Coronary artery (tissue), 2 donors: ENCODE results near the gene CRTC3.

Source experiments
- DNase-seq: peaks from one replicate; pipeline ENCODE4 v3.0.0-alpha.2; 2017; ENCODE audit warnings: low spot score
- H3K27ac ChIP-seq, 2 donors: fragments of 200-600 bp; sonication (generic); one replicate each; pipeline ENCODE4 v1.5.1; 2016 to 2019
- H3K4me3 ChIP-seq: fragments of 200-600 bp; sonication (generic); 2 replicates; pipeline ENCODE4 v1.5.1; 2016; ENCODE audit warnings: mild to moderate bottlenecking, moderate library complexity
- TF ChIP-seq, protein P1 (sequence below): fragments of 200-600 bp; sonication (generic); IDR thresholded peaks from one replicate; pipeline ENCODE4 v1.5.1; 2019; ENCODE audit warnings: antibody characterized with exemption

The CRTC3 gene

DNA sequence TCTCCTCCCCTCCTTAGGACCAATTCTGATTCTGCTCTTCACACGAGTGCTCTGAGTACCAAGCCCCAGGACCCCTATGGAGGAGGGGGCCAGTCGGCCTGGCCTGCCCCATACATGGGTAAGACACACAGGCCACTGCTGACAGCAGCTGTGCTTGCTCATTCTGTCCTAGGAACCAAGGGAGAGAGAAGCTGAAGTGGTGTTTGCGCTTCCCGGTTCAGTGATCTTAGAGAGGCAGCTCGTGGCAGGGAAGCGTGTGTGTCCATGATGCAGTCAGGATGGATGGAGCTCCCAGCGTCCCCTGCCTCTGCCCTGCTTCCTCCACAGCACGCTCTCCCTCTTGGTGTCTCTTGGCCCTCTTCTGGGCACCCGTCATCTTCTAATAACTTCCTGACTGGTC lies 77.6 kb downstream of the CRTC3 start:
- H3K27ac ChIP-seq: peak overlapping the region; percentile 10 to 84
- TF ChIP-seq, protein P1, sequence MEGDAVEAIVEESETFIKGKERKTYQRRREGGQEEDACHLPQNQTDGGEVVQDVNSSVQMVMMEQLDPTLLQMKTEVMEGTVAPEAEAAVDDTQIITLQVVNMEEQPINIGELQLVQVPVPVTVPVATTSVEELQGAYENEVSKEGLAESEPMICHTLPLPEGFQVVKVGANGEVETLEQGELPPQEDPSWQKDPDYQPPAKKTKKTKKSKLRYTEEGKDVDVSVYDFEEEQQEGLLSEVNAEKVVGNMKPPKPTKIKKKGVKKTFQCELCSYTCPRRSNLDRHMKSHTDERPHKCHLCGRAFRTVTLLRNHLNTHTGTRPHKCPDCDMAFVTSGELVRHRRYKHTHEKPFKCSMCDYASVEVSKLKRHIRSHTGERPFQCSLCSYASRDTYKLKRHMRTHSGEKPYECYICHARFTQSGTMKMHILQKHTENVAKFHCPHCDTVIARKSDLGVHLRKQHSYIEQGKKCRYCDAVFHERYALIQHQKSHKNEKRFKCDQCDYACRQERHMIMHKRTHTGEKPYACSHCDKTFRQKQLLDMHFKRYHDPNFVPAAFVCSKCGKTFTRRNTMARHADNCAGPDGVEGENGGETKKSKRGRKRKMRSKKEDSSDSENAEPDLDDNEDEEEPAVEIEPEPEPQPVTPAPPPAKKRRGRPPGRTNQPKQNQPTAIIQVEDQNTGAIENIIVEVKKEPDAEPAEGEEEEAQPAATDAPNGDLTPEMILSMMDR: no peak
- H3K4me3 ChIP-seq: no peak overlapping the region
- DNase-seq: no peak

DNA sequence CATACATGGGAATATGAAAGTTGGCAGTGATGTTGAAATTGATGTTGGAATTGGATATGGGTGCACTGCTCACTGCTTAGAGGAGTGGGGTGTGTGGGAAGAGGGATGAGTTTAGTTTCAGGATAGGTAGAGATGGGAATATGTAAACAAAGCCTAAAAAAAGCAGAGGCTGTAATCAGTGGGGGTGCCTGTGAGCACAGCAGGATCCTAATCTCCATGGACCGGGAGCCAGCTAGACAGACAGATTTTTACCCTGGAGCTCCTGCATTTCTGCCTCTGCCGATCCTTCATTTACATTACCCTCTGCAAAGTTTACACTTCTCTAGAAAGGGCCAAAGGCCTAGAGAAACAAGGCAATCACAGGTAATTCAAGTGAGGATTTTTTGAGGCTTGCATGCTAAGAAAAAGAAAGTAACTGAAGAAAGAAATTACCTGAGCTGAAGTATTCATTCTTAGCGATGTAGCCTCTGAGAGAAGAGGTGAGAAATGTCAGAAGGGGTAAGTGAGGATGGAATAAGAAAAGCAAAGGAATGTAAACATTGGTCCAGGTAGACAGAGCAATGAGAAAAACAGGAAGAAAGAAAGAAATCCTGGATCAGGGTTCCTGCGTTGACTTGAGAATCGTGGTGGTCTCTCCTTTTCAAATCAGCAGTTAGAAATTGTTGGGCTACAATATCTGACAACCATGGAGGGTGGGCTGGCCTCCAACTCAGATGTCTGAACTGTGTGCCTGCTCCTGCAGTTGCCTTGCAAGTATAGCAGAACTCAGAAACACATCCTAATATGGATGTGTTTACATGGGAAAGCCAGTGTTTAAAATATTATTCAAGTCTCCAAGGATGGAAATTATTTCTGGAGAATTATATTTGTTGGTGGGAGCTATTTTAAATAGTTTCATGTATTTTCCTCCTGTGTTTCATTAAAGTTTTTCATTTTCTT lies 79.8 kb downstream of the CRTC3 start:
- DNase-seq: no peak
- TF ChIP-seq, protein P1: no peak
- Histone ChIP-seq H3K27ac (peak overlapping the region; percentile 80 to 84), H3K4me3 (peak overlapping the region; percentile 37)

DNA sequence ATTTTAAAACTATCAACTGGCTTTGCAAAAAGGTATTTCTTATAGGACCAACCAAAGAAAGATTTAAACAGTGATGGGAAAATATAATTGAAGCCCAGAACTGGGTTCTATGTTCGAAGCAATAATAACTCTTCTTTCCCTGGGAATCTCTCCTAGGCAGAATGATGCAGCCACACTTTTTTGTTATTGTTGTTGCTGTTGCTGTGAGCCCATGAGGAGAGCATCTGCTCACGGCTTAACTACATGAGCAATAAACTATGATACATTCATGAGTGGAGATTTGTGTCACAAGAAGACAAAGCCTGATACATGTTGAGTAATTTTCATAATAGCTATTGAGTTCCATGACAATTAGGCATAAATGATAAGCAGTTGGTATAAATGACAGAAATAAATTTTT lies 80.5 kb downstream of the CRTC3 start:
- DNase-seq: no peak
- TF ChIP-seq, protein P1: no peak
- H3K4me3 ChIP-seq: no peak overlapping the region

GRCh38 chr15:90611157-90611556 lies 81.4 kb downstream of the CRTC3 start:
- TF ChIP-seq, protein P1: no peak
- Histone ChIP-seq H3K27ac (peak overlapping the region; percentile 80 to 84), H3K4me3 (no peak overlapping the region)
- no peak for DNase-seq

More for the DNA sequence above, 80.5 kb downstream of the CRTC3 start:
- H3K27ac ChIP-seq: peak overlapping the region; percentile 80 to 84

GRCh38 chr15:90617171-90617570 lies 87.4 kb downstream of the CRTC3 start:
- no peak for DNase-seq
- Histone ChIP-seq H3K4me3 (no peak overlapping the region), H3K27ac (peak overlapping the region in 1 of 2 donors; percentile 40)
- TF ChIP-seq, protein P1: no peak

- TF ChIP-seq, protein P1: no peak
- DNase-seq: no peak
- no peak overlapping the region for H3K4me3 ChIP-seq
- peak overlapping the region in 1 of 2 donors; percentile 40 for H3K27ac ChIP-seq
Observed at GRCh38 chr15:90617668-90618097, 88.0 kb downstream of the CRTC3 start.
